Activated CD8-positive, alpha-beta memory T cell treated with anti-CD3 and anti-CD28 coated beads, Interleukin-2, amount 50 U/mL, for 48 hours (primary cell): ENCODE measurements around the gene ACACA.
"Not testable (repeated sequence)": the region's sequence is repeated elsewhere in the genome, so short reads cannot be mapped to it uniquely, and the experiment has no call there.

Experiments
- DNase-seq: peaks from one replicate; pipeline ENCODE4 v3.0.0-alpha.2; 2020

Gene ACACA

GRCh38 chr17:37406635-37407461, at the start of gene ACACA, which contains the start of gene TADA2A:
TSS of gene ACACA (minus strand) at chr17:37406836. CDS start at chr17:37406299, 537 bp downstream.
TSS of gene TADA2A (plus strand) at chr17:37406886. CDS start at chr17:37411366, 4,480 bp downstream.
- peak; percentile 88 for DNase-seq

- DNase-seq = no peak
Observed at GRCh38 chr17:37450112-37450511, 43.5 kb upstream of the ACACA start.

DNA sequence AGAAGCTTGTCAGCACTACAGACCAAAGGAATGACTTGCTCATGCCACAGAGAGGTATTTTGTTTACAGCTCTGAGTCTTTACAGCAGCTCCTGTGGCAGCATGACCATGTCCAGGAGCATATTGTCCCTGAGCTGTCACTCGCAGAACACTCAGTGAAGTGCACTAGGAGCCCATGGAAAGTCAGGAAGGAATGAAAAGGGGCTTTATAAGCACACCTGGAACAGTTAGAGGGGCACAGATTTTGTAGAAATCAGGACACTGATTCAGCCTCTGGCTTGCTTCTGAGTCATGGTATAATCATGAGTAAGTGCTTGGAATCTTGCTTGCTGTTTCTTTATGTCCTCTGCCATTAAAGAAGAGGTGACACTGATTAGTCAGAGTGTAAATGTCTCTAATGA, 41.0 kb upstream of the ACACA start:
- DNase-seq = no peak

- no peak for DNase-seq
Observed at GRCh38 chr17:37446027-37446426, 39.4 kb upstream of the ACACA start.

- not testable (repeated sequence) for DNase-seq
Observed at GRCh38 chr17:37441369-37442014, 34.9 kb upstream of the ACACA start.

- no peak for DNase-seq
Observed at GRCh38 chr17:37440424-37440823, 33.8 kb upstream of the ACACA start.

DNA sequence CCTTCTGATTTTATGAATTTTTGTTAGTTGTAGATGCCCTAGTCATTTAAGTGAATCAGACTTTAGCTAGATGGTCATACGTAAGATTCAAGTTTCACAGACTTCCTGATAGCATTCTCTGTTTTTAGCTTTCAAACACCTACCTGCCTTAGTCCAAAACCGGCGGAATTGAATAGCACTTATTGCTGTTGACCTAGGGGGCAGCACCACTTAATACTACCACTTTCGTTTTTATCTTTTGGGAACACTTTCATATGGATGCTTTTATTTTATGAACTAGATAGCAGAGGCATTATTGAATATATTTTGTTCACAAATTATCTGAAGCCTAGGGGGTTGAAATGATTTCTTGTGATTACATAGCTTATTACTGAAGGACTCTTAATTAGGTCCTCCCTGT, 31.5 kb upstream of the ACACA start:
- no peak for DNase-seq

GRCh38 chr17:37432671-37433070, 26.0 kb upstream of the ACACA start:
- DNase-seq = no peak

DNA sequence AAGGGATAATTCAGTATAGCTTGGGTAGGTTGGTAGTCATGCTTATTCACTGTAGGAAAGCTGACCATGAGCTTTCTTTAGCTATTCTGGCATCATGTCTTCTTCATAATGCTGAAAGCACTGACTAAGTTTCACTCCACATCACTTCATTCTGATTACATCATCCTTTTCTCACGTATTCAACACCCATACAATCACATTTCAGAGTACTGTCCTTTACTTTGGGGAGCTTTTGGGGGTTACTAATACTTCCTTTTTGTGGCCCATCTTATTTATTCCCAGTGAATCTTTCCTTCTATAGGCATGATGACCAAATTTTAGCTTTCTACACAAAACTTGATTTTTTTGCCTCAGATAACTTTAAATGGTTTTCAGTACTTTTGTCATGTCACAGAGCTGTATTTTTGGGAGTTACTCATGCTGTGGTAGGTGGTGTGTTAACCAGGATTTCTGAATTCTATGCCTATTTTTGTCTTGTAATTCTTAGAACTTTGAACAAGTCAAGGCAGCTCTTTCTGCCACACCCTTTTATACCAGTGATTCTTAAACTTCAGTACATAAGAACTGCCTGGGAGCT, 23.5 kb upstream of the ACACA start:
- DNase-seq = no peak

DNA sequence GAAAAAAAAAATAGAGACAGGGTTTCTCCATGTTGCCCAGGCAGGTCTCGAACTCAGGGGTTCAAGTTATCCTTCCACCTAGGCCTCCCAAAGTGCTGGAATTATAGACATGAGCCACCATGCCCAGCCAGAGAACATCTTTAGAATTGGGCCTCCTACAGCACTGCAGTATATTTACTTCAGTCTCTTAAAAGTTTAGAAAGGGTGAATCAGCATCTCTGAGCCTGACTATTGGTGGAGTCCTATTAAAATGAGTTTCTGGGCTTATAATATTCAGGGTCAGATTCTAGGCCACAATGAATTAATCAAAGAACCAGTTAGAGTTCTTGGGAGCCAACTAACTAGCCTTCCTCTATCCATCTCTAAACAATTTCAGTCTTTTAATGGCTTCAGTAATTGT, 22.8 kb upstream of the ACACA start:
- DNase-seq = no peak

DNA sequence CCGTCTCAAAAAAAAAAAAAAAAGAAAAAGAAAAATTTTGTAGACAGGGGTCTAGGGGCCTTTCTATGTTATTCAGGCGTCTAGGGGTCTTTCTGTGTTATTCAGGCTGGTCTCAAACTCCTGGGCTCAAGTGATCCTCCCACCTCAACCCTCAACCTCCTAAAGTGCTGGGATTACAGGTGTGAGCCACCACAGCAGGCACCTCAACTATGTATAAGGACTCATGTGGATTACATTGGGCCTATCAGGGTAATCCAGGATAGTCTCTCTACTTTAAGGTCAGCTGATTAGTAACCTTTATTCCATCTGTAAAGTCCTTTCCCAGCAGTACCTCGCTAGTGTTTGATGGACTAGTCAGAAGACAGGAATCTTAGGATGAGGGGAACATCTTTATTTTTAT, 22.4 kb upstream of the ACACA start:
- no peak for DNase-seq

GRCh38 chr17:37425268-37425667, 18.6 kb upstream of the ACACA start:
- no peak for DNase-seq

- no peak for DNase-seq
Observed at GRCh38 chr17:37422971-37423625, 16.5 kb upstream of the ACACA start.

DNA sequence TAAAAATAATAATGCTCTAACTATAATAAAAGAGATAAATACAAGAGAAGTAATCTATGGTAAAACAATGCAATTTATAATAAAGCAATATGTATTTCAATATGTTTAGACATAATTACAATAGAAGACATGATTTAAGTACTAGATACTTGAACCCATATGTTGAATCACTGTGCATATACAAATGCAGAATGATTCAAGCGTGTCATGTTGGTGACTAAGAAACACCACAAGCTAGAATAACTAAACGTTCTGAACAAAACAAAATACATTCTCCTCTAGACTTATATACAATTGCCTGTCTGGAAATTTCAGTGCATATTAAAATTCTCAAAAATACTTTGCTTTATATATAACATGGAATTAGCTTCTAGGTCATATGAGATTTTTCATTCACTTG, 11.2 kb upstream of the ACACA start:
- no peak for DNase-seq

DNA sequence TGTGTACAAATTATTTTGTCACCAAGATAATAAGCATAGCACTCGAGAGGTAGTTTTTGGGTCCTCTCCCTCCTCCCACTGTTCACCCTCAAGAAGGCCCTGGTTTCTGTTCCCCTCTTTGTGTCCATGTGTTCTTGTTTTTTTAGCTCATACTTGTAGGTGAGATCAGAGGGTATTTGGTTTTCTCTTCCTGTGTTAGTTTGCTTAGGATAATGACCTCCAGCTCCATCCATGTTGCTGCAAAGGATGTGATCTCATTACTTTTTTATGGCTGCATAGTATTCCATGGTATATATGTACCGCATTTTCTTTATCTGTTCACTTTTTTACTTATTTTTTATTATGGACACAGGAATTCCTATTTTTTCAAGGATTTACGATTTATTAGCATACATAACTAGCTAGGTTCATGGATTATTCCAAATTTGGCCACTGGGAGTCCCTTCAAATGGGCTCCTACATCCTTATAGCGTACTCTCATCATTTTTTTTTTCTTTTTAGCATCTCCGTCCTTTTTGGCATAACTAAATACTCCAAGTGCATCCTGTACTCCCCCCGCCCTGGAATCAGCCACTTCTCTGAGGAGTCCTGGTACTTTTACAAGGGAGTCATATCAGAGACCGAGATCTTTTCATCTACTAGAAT, 7.4 kb upstream of the ACACA start:
- no peak for DNase-seq

GRCh38 chr17:37410357-37410756, 3.7 kb upstream of the ACACA start:
- no peak for DNase-seq

- DNase-seq = not testable (repeated sequence)
Observed at GRCh38 chr17:37408145-37408479, 1.5 kb upstream of the ACACA start.

DNA sequence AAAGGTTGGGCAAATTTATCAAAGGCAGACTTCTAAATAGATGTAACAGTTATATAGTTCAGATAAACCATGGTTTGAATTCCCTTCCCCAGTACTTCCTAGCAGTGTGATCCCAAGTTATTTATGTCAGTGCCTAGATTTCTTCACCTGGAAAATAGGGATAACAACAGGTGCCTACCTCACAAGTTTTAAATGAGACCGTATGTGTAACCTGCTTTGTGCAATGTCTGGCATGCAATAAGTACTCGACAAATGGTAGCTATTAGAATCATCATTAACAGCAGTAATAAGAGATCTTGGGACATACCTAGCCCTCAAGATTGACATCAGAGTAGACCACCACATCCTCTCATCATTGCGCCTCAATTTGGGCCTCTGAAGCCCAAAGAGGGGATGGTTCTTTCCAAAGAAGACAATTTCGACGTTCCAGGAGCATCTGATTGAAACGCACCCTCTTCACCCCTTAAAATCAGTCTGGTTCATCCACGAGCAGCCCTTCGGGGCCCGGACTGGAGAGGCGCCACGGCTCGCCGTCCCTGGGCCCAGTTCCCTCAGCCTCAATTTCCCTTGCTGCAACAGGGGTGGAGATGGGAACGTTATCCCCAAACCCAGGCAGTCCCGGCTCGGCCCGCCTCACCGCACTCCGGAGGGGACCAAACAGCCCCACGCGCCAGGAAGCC, 541 bp downstream of the ACACA start:
- no peak for DNase-seq

GRCh38 chr17:37405522-37405921, 1.1 kb downstream of the ACACA start:
- DNase-seq = not testable (repeated sequence)

- DNase-seq = no peak
Observed at GRCh38 chr17:37400505-37400904, 6.1 kb downstream of the ACACA start.

GRCh38 chr17:37399265-37399803, 7.3 kb downstream of the ACACA start:
- DNase-seq = no peak

DNA sequence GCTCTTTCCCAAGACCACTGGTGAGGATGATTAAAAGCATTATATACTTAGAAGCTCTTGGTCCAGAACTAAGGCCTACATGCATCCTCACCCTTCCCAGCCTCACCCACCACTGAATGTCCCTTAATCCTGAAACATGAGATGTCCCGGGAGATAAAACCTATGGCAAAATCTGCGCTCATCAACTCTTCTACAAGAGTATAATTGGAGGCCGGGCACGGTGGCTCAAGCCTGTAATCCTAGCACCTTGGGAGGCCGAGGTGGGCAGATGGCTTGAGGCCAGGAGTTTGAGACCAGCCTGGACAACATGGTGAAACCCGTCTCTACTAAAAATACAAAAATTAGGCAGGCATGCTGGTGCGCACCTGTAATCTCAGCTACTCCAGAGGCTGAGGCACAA, 13.3 kb downstream of the ACACA start:
- DNase-seq = no peak
